ENCODE measurements around the gene D2HGDH. TPM values are rescaled to one million over a fixed set of nuclear protein-coding genes. Genes with fewer than 3 reads are reported as not detected.

D2HGDH gene
- total and polyA plus RNA-seq, 2 of the 13 experiments (the other 11 are each of a cell fraction or from before 2014, with no cell fraction given) = 19.2 to 20.3 TPM

GRCh38 chr2:241808051-241808720, 73.8 kb downstream of the D2HGDH start:
- peaks cover 52% of the 10 kb centered on the region for H3K79me2 ChIP-seq (ENCODE audit: insufficient read depth, low read length)
- peak overlapping the region; percentile 84 for H3K27ac ChIP-seq (ENCODE audit: extremely low read length, insufficient read depth, low read length)
- FAIRE-seq (no peak), ATAC-seq (peak; percentile 5), DNase-seq (ENCODE audit: low spot score) (peak; percentile 67)
- intact Hi-C loops (cut with micrococcal nuclease; ENCODE audit: unreplicated experiment) = loop anchor here (2.0 kb wide), 1 partner anchor 37 kb away; no protein-coding TSS in a partner anchor
- in situ Hi-C loops (cut with HindIII; ENCODE audit: extremely low pct_ligation_motif_present, low pct_unique_long_range_greater_than_20kb) = loop anchor here (5.0 kb wide), 1 partner anchor 36 kb away; no protein-coding TSS in a partner anchor
- H4K20me1 ChIP-seq (ENCODE audit: insufficient read depth, low read length) = peaks cover 9% of the 10 kb centered on the region; the same call in 1 of the 2 replicates
- 1% methylated on average over 17 of the region's 17 CpGs for WGBS (ENCODE audit: low lambda C conversion rate)
- POLR2A ChIA-PET = interaction anchor here (0.8 to 4.2 kb wide), 21 partner anchors 9 to 121 kb away, joined by 3 to 218 read pairs (median 4); partner anchors contain the start of genes D2HGDH, DTYMK, GAL3ST2 and ING5
- H3K4me3 ChIP-seq (replicated peaks in 1 of 3; ENCODE audit: insufficient read depth in 1 of 3, low read depth in 2 of 3, low read length in 3 of 3) = peak overlapping the region; percentile 73 to 85 (median 81); a peak in 5 of 6 replicates
- peak overlapping the region; percentile 90 for H3K9ac ChIP-seq (ENCODE audit: insufficient read depth, low read depth, low read length)
- H3K4me1 ChIP-seq (ENCODE audit: insufficient read depth, low read length) = peaks cover 44% of the 10 kb centered on the region
- H3K4me2 ChIP-seq (ENCODE audit: low read depth, low read length) = peak overlapping the region; percentile 88
- BruUV-seq (replicated peaks) = TSS peak; percentile 100
- H3K36me3 ChIP-seq (replicated peaks in 1 of 2; ENCODE audit: control insufficient read depth in 1 of 2, insufficient read depth in 2 of 2, low read length in 2 of 2) = no peaks in the 10 kb centered on the region; a peak in 2 of 5 replicates
- H2AFZ ChIP-seq (ENCODE audit: low read length) = no peak overlapping the region
- H3K9me3 ChIP-seq (ENCODE audit: low read length) = no peaks in the 10 kb centered on the region
- no peaks in the 10 kb centered on the region; a peak in 1 of 5 replicates for H3K27me3 ChIP-seq (ENCODE audit: control insufficient read depth in 1 of 2, insufficient read depth in 2 of 2, low read length in 2 of 2)
- CTCF ChIA-PET (ENCODE audit: low intra/inter-chr PET ratio, low total read pairs) = no interaction called here
- TF ChIP-seq ARID5B (CRISPR knock-in tag; IDR thresholded peaks at IDR 0.05) (no peak), ZBTB1 (CRISPR knock-in tag; IDR thresholded peaks at IDR 0.05; ENCODE audit: borderline replicate concordance) (no peak), RORA (CRISPR knock-in tag; IDR thresholded peaks at IDR 0.05) (no peak), KLF15 (CRISPR knock-in tag; IDR thresholded peaks at IDR 0.05; ENCODE audit: borderline replicate concordance) (peak; percentile 24; the same call in 1 of the 2 replicates), BHLHE40 (IDR thresholded peaks at IDR 0.05; ENCODE audit: low read length) (0 out of 2 replicates have a peak, but pooled peaks have one; percentile 8), RBM22 (optimal IDR thresholded peaks at IDR 0.05; ENCODE audit: low read length) (peak; percentile 22), SAP130 (CRISPR knock-in tag; IDR thresholded peaks at IDR 0.05; ENCODE audit: low read depth) (0 out of 2 replicates have a peak, but pooled peaks have one; percentile 30), POLR2AphosphoS5 (IDR thresholded peaks at IDR 0.05; ENCODE audit: low read depth, low read length) (0 out of 2 replicates have a peak, but pooled peaks have one; percentile 28)
- TF ChIP-seq, protein P1, sequence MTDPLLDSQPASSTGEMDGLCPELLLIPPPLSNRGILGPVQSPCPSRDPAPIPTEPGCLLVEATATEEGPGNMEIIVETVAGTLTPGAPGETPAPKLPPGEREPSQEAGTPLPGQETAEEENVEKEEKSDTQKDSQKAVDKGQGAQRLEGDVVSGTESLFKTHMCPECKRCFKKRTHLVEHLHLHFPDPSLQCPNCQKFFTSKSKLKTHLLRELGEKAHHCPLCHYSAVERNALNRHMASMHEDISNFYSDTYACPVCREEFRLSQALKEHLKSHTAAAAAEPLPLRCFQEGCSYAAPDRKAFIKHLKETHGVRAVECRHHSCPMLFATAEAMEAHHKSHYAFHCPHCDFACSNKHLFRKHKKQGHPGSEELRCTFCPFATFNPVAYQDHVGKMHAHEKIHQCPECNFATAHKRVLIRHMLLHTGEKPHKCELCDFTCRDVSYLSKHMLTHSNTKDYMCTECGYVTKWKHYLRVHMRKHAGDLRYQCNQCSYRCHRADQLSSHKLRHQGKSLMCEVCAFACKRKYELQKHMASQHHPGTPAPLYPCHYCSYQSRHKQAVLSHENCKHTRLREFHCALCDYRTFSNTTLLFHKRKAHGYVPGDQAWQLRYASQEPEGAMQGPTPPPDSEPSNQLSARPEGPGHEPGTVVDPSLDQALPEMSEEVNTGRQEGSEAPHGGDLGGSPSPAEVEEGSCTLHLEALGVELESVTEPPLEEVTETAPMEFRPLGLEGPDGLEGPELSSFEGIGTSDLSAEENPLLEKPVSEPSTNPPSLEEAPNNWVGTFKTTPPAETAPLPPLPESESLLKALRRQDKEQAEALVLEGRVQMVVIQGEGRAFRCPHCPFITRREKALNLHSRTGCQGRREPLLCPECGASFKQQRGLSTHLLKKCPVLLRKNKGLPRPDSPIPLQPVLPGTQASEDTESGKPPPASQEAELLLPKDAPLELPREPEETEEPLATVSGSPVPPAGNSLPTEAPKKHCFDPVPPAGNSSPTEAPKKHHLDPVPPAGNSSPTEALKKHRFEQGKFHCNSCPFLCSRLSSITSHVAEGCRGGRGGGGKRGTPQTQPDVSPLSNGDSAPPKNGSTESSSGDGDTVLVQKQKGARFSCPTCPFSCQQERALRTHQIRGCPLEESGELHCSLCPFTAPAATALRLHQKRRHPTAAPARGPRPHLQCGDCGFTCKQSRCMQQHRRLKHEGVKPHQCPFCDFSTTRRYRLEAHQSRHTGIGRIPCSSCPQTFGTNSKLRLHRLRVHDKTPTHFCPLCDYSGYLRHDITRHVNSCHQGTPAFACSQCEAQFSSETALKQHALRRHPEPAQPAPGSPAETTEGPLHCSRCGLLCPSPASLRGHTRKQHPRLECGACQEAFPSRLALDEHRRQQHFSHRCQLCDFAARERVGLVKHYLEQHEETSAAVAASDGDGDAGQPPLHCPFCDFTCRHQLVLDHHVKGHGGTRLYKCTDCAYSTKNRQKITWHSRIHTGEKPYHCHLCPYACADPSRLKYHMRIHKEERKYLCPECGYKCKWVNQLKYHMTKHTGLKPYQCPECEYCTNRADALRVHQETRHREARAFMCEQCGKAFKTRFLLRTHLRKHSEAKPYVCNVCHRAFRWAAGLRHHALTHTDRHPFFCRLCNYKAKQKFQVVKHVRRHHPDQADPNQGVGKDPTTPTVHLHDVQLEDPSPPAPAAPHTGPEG (CRISPR knock-in tag; IDR thresholded peaks at IDR 0.05) = no peak

All from HepG2 (cell line).